ENCODE measurements around the gene OR10G2. TPM values are rescaled to one million over a fixed set of nuclear protein-coding genes. Genes with fewer than 3 reads are reported as not detected.

The OR10G2 gene
- polyA plus RNA-seq = not detected

GRCh38 chr14:21634840-21635239 is at the start of gene OR10G2:
TSS of gene OR10G2 (minus strand) at chr14:21634940. CDS start at chr14:21634842, 98 bp downstream.
- Histone ChIP-seq H3K4me3 (ENCODE audit: low read depth in 1 of 2, low read length in 2 of 2) (no peak within 1 kb of the TSS), H3K27me3 (ENCODE audit: control insufficient read depth in 1 of 2, insufficient read depth in 2 of 2, low read length in 2 of 2) (no peaks in the 10 kb centered on the region), H3K9me3 (ENCODE audit: control insufficient read depth in 2 of 2, insufficient read depth in 1 of 2, low read depth in 1 of 2, low read length in 1 of 2) (no peaks in the 10 kb centered on the region), H3K4me1 (ENCODE audit: control insufficient read depth in 2 of 2, insufficient read depth in 2 of 2, low read length in 1 of 2) (no peaks in the 10 kb centered on the region), H3K36me3 (ENCODE audit: control insufficient read depth in 2 of 2, insufficient read depth in 2 of 2, low read length in 1 of 2) (no peaks in the 10 kb centered on the region), H3K27ac (ENCODE audit: low read depth in 2 of 2, low read length in 1 of 2) (no peak within 1 kb of the TSS)
- 71 to 73% methylated on average over 4 of the region's 4 CpGs for WGBS, 2 donors

GRCh38 chr14:21680072-21680471 is 45.3 kb upstream of the OR10G2 start:
- Histone ChIP-seq H3K27me3 (ENCODE audit: control insufficient read depth in 1 of 2, insufficient read depth in 2 of 2, low read length in 2 of 2) (no peaks in the 10 kb centered on the region), H3K27ac (ENCODE audit: low read depth in 2 of 2, low read length in 1 of 2) (no peak overlapping the region), H3K4me1 (ENCODE audit: control insufficient read depth in 2 of 2, insufficient read depth in 2 of 2, low read length in 1 of 2) (no peaks in the 10 kb centered on the region), H3K4me3 (ENCODE audit: low read depth in 1 of 2, low read length in 2 of 2) (no peak overlapping the region), H3K36me3 (ENCODE audit: control insufficient read depth in 2 of 2, insufficient read depth in 2 of 2, low read length in 1 of 2) (no peaks in the 10 kb centered on the region), H3K9me3 (ENCODE audit: control insufficient read depth in 2 of 2, insufficient read depth in 1 of 2, low read depth in 1 of 2, low read length in 1 of 2) (no peaks in the 10 kb centered on the region)
- WGBS, 2 donors = 74 to 77% methylated on average over 2 of the region's 2 CpGs

- WGBS, 2 donors = 72 to 80% methylated on average over 4 of the region's 4 CpGs
- no peaks in the 10 kb centered on the region for H3K27me3 ChIP-seq (ENCODE audit: control insufficient read depth in 1 of 2, insufficient read depth in 2 of 2, low read length in 2 of 2)
- H3K9me3 ChIP-seq (ENCODE audit: control insufficient read depth in 2 of 2, insufficient read depth in 1 of 2, low read depth in 1 of 2, low read length in 1 of 2) = no peaks in the 10 kb centered on the region
Measured at GRCh38 chr14:21675566-21675965, 40.8 kb upstream of the OR10G2 start.

GRCh38 chr14:21673718-21674117 is 39.0 kb upstream of the OR10G2 start, which contains the start of gene OR4E1:
TSS of gene OR4E1 (minus strand) at chr14:21673818. CDS start at chr14:21670935, 2,883 bp downstream.
- H3K9me3 ChIP-seq (ENCODE audit: control insufficient read depth in 2 of 2, insufficient read depth in 1 of 2, low read depth in 1 of 2, low read length in 1 of 2) = no peaks in the 10 kb centered on the region
- no peaks in the 10 kb centered on the region for H3K4me1 ChIP-seq (ENCODE audit: control insufficient read depth in 2 of 2, insufficient read depth in 2 of 2, low read length in 1 of 2)
- no peaks in the 10 kb centered on the region for H3K36me3 ChIP-seq (ENCODE audit: control insufficient read depth in 2 of 2, insufficient read depth in 2 of 2, low read length in 1 of 2)
- WGBS, 2 donors = 91 to 94% methylated on average over 1 of the region's 1 CpG
- H3K27me3 ChIP-seq (ENCODE audit: control insufficient read depth in 1 of 2, insufficient read depth in 2 of 2, low read length in 2 of 2) = no peaks in the 10 kb centered on the region
- H3K4me3 ChIP-seq (ENCODE audit: low read depth in 1 of 2, low read length in 2 of 2) = no peak within 1 kb of the TSS
- no peak within 1 kb of the TSS for H3K27ac ChIP-seq (ENCODE audit: low read depth in 2 of 2, low read length in 1 of 2)

More at GRCh38 chr14:21675566-21675965, 40.8 kb upstream of the OR10G2 start:
- Histone ChIP-seq H3K36me3 (ENCODE audit: control insufficient read depth in 2 of 2, insufficient read depth in 2 of 2, low read length in 1 of 2) (no peaks in the 10 kb centered on the region), H3K4me1 (ENCODE audit: control insufficient read depth in 2 of 2, insufficient read depth in 2 of 2, low read length in 1 of 2) (no peaks in the 10 kb centered on the region), H3K4me3 (ENCODE audit: low read depth in 1 of 2, low read length in 2 of 2) (no peak overlapping the region), H3K27ac (ENCODE audit: low read depth in 2 of 2, low read length in 1 of 2) (no peak overlapping the region)

- 80 to 92% methylated on average over 1 of the region's 1 CpG for WGBS, 2 donors
- no peaks in the 10 kb centered on the region for H3K4me1 ChIP-seq (ENCODE audit: control insufficient read depth in 2 of 2, insufficient read depth in 2 of 2, low read length in 1 of 2)
- no peak overlapping the region for H3K27ac ChIP-seq (ENCODE audit: low read depth in 2 of 2, low read length in 1 of 2)
- H3K4me3 ChIP-seq (ENCODE audit: low read depth in 1 of 2, low read length in 2 of 2) = no peak overlapping the region
- H3K9me3 ChIP-seq (ENCODE audit: control insufficient read depth in 2 of 2, insufficient read depth in 1 of 2, low read depth in 1 of 2, low read length in 1 of 2) = no peaks in the 10 kb centered on the region
- no peaks in the 10 kb centered on the region for H3K36me3 ChIP-seq (ENCODE audit: control insufficient read depth in 2 of 2, insufficient read depth in 2 of 2, low read length in 1 of 2)
- H3K27me3 ChIP-seq (ENCODE audit: control insufficient read depth in 1 of 2, insufficient read depth in 2 of 2, low read length in 2 of 2) = no peaks in the 10 kb centered on the region
Measured at GRCh38 chr14:21672116-21672515, 37.4 kb upstream of the OR10G2 start.

GRCh38 chr14:21671371-21671770 is 36.6 kb upstream of the OR10G2 start:
- H3K4me3 ChIP-seq (ENCODE audit: low read depth in 1 of 2, low read length in 2 of 2) = no peak overlapping the region
- H3K36me3 ChIP-seq (ENCODE audit: control insufficient read depth in 2 of 2, insufficient read depth in 2 of 2, low read length in 1 of 2) = no peaks in the 10 kb centered on the region
- WGBS, 2 donors = 31 to 47% methylated on average over 2 of the region's 2 CpGs
- no peaks in the 10 kb centered on the region for H3K27me3 ChIP-seq (ENCODE audit: control insufficient read depth in 1 of 2, insufficient read depth in 2 of 2, low read length in 2 of 2)
- H3K27ac ChIP-seq (ENCODE audit: low read depth in 2 of 2, low read length in 1 of 2) = no peak overlapping the region
- no peaks in the 10 kb centered on the region for H3K4me1 ChIP-seq (ENCODE audit: control insufficient read depth in 2 of 2, insufficient read depth in 2 of 2, low read length in 1 of 2)
- no peaks in the 10 kb centered on the region for H3K9me3 ChIP-seq (ENCODE audit: control insufficient read depth in 2 of 2, insufficient read depth in 1 of 2, low read depth in 1 of 2, low read length in 1 of 2)

- H3K9me3 ChIP-seq (ENCODE audit: control insufficient read depth in 2 of 2, insufficient read depth in 1 of 2, low read depth in 1 of 2, low read length in 1 of 2) = no peaks in the 10 kb centered on the region
- H3K27ac ChIP-seq (ENCODE audit: low read depth in 2 of 2, low read length in 1 of 2) = no peak overlapping the region
- H3K4me1 ChIP-seq (ENCODE audit: control insufficient read depth in 2 of 2, insufficient read depth in 2 of 2, low read length in 1 of 2) = no peaks in the 10 kb centered on the region
- H3K36me3 ChIP-seq (ENCODE audit: control insufficient read depth in 2 of 2, insufficient read depth in 2 of 2, low read length in 1 of 2) = no peaks in the 10 kb centered on the region
- H3K27me3 ChIP-seq (ENCODE audit: control insufficient read depth in 1 of 2, insufficient read depth in 2 of 2, low read length in 2 of 2) = no peaks in the 10 kb centered on the region
- no peak overlapping the region for H3K4me3 ChIP-seq (ENCODE audit: low read depth in 1 of 2, low read length in 2 of 2)
Measured at GRCh38 chr14:21669284-21669683, 34.5 kb upstream of the OR10G2 start.

- Histone ChIP-seq H3K4me3 (ENCODE audit: low read depth in 1 of 2, low read length in 2 of 2) (no peak overlapping the region), H3K27ac (ENCODE audit: low read depth in 2 of 2, low read length in 1 of 2) (no peak overlapping the region), H3K27me3 (ENCODE audit: control insufficient read depth in 1 of 2, insufficient read depth in 2 of 2, low read length in 2 of 2) (no peaks in the 10 kb centered on the region), H3K9me3 (ENCODE audit: control insufficient read depth in 2 of 2, insufficient read depth in 1 of 2, low read depth in 1 of 2, low read length in 1 of 2) (no peaks in the 10 kb centered on the region), H3K36me3 (ENCODE audit: control insufficient read depth in 2 of 2, insufficient read depth in 2 of 2, low read length in 1 of 2) (no peaks in the 10 kb centered on the region), H3K4me1 (ENCODE audit: control insufficient read depth in 2 of 2, insufficient read depth in 2 of 2, low read length in 1 of 2) (no peaks in the 10 kb centered on the region)
- 46 to 66% methylated on average over 3 of the region's 3 CpGs for WGBS, 2 donors
Measured at GRCh38 chr14:21668377-21668776, 33.6 kb upstream of the OR10G2 start.

- Histone ChIP-seq H3K36me3 (ENCODE audit: control insufficient read depth in 2 of 2, insufficient read depth in 2 of 2, low read length in 1 of 2) (no peaks in the 10 kb centered on the region), H3K4me3 (ENCODE audit: low read depth in 1 of 2, low read length in 2 of 2) (no peak overlapping the region), H3K27me3 (ENCODE audit: control insufficient read depth in 1 of 2, insufficient read depth in 2 of 2, low read length in 2 of 2) (no peaks in the 10 kb centered on the region), H3K4me1 (ENCODE audit: control insufficient read depth in 2 of 2, insufficient read depth in 2 of 2, low read length in 1 of 2) (no peaks in the 10 kb centered on the region), H3K9me3 (ENCODE audit: control insufficient read depth in 2 of 2, insufficient read depth in 1 of 2, low read depth in 1 of 2, low read length in 1 of 2) (no peaks in the 10 kb centered on the region), H3K27ac (ENCODE audit: low read depth in 2 of 2, low read length in 1 of 2) (no peak overlapping the region)
- 64 to 85% methylated on average over 1 of the region's 1 CpG for WGBS, 2 donors
Measured at GRCh38 chr14:21656980-21657379, 22.2 kb upstream of the OR10G2 start.

GRCh38 chr14:21654215-21654614 is 19.5 kb upstream of the OR10G2 start:
- Histone ChIP-seq H3K4me1 (ENCODE audit: control insufficient read depth in 2 of 2, insufficient read depth in 2 of 2, low read length in 1 of 2) (no peaks in the 10 kb centered on the region), H3K36me3 (ENCODE audit: control insufficient read depth in 2 of 2, insufficient read depth in 2 of 2, low read length in 1 of 2) (no peaks in the 10 kb centered on the region), H3K4me3 (ENCODE audit: low read depth in 1 of 2, low read length in 2 of 2) (no peak overlapping the region), H3K27ac (ENCODE audit: low read depth in 2 of 2, low read length in 1 of 2) (no peak overlapping the region), H3K27me3 (ENCODE audit: control insufficient read depth in 1 of 2, insufficient read depth in 2 of 2, low read length in 2 of 2) (no peaks in the 10 kb centered on the region), H3K9me3 (ENCODE audit: control insufficient read depth in 2 of 2, insufficient read depth in 1 of 2, low read depth in 1 of 2, low read length in 1 of 2) (no peaks in the 10 kb centered on the region)
- 88 to 98% methylated on average over 5 of the region's 5 CpGs for WGBS, 2 donors
